HEK293 (cell line): Measurements from ENCODE around the gene TTLL1.

Experiments used
- CTCF ChIA-PET: fragments of 350-600 bp; formaldehyde crosslinking; extraction: SDS; loops from one replicate; lab custom pipeline; 2021; ENCODE audit warnings: antibody characterized with exemption; lab: Yijun Ruan, JAX
- POLR2A ChIA-PET: fragments of 300-600 bp; formaldehyde crosslinking; extraction: SDS; loops from one replicate; lab custom pipeline; 2020; ENCODE audit warnings: antibody characterized with exemption, inconsistent platforms; lab: Yijun Ruan, JAX
- H3K27ac ChIP-seq: fragments of 200-500 bp; sonication (Bioruptor generic); 2 replicates; pipeline ENCODE4 v1.5.1; 2014; ENCODE audit warnings: low read depth, low read length, control low read depth, inconsistent platforms; ENCODE audit errors: extremely low read depth
- H3K36me3 ChIP-seq, 2 experiments: fragments of 200-500 bp in 1 of 2; sonication (Bioruptor generic) in 1 of 2; 1 replicate in 1 of 2; 2 replicates in 1 of 2; pipeline ENCODE4 v1.5.1; 2014 to 2017; ENCODE audit warnings: inconsistent platforms in 2 of 2, low read length in 2 of 2; ENCODE audit not compliant: control insufficient read depth in 2 of 2, insufficient read depth in 1 of 2
- H3K4me1 ChIP-seq: fragments of 200-500 bp; sonication (Bioruptor generic); 2 replicates; pipeline ENCODE4 v1.5.1; 2014; ENCODE audit warnings: mild to moderate bottlenecking, low read length, inconsistent platforms; ENCODE audit not compliant: control insufficient read depth, insufficient read depth
- H3K4me3 ChIP-seq: 2 replicates; pipeline ENCODE4 v1.5.1; 2011; ENCODE audit warnings: low read depth, mild to moderate bottlenecking, control low read depth, low read length, moderate library complexity
- H3K9me3 ChIP-seq: fragments of 200-500 bp; sonication (Bioruptor generic); 2 replicates; pipeline ENCODE4 v1.5.1; 2014; ENCODE audit warnings: low read depth, low read length, inconsistent platforms; ENCODE audit not compliant: control insufficient read depth, insufficient read depth
- GLIS1 ChIP-seq: fragments of 450-650 bp; formaldehyde crosslinking; IDR thresholded peaks from 2 replicates; pipeline ENCODE4 v1.5.1; 2016; ENCODE audit warnings: missing biosample characterization, missing genetic modification characterization
- HOXA7 ChIP-seq: sonication (generic); formaldehyde crosslinking; IDR thresholded peaks from 2 replicates; pipeline ENCODE4 v1.8.1; 2022; ENCODE audit warnings: missing genetic modification reagents, borderline replicate concordance
- HOXD13 ChIP-seq: sonication (generic); formaldehyde crosslinking; IDR thresholded peaks from 2 replicates; pipeline ENCODE4 v1.8.0; 2022; ENCODE audit warnings: missing genetic modification reagents, borderline replicate concordance
- MEIS1 ChIP-seq: sonication (generic); formaldehyde crosslinking; IDR thresholded peaks from 2 replicates; pipeline ENCODE4 v1.8.1; 2022; ENCODE audit warnings: missing genetic modification reagents, mild to moderate bottlenecking, borderline replicate concordance
- PRDM1 ChIP-seq: fragments of 450-650 bp; formaldehyde crosslinking; IDR thresholded peaks from 2 replicates; pipeline ENCODE4; 2016; ENCODE audit warnings: missing biosample characterization, missing genetic modification characterization
- SCRT2 ChIP-seq: fragments of 450-650 bp; formaldehyde crosslinking; IDR thresholded peaks from 2 replicates; pipeline ENCODE4 v1.5.1; 2016; ENCODE audit warnings: missing biosample characterization, missing genetic modification characterization
- TRIM28 ChIP-seq: IDR thresholded peaks from 2 replicates; pipeline ENCODE4 v1.6.1; 2011; ENCODE audit warnings: low read length, control low read depth, borderline replicate concordance
- ZBTB8A ChIP-seq: fragments of 450-650 bp; formaldehyde crosslinking; IDR thresholded peaks from 2 replicates; pipeline ENCODE4 v1.5.1; 2016; ENCODE audit warnings: missing biosample characterization, missing genetic modification characterization
- ZFP69B ChIP-seq: fragments of 450-650 bp; formaldehyde crosslinking; IDR thresholded peaks from 2 replicates; pipeline ENCODE4 v1.5.1; 2016; ENCODE audit warnings: missing biosample characterization, missing genetic modification characterization
- ZNF175 ChIP-seq: fragments of 450-650 bp; formaldehyde crosslinking; IDR thresholded peaks from 2 replicates; pipeline ENCODE4 v1.5.1; 2016; ENCODE audit warnings: missing biosample characterization, missing genetic modification characterization
- ZNF266 ChIP-seq: fragments of 450-650 bp; formaldehyde crosslinking; IDR thresholded peaks from 2 replicates; pipeline ENCODE4 v1.5.1; 2016; ENCODE audit warnings: missing biosample characterization, missing genetic modification characterization, low read depth
- ZNF292 ChIP-seq: fragments of 450-650 bp; formaldehyde crosslinking; IDR thresholded peaks from 2 replicates; pipeline ENCODE4 v1.5.1; 2016; ENCODE audit warnings: low read depth, missing biosample characterization, missing genetic modification characterization, borderline replicate concordance
- ZNF555 ChIP-seq: fragments of 450-650 bp; formaldehyde crosslinking; conservative IDR thresholded peaks from 2 replicates; pipeline ENCODE4 v1.5.1; 2017; ENCODE audit warnings: missing biosample characterization, mild to moderate bottlenecking, missing genetic modification characterization, inconsistent platforms
- ZNF76 ChIP-seq: fragments of 450-650 bp; formaldehyde crosslinking; IDR thresholded peaks from 2 replicates; pipeline ENCODE4; 2016; ENCODE audit warnings: low read depth, missing biosample characterization, missing genetic modification characterization, borderline replicate concordance
- ZNF843 ChIP-seq: fragments of 450-650 bp; formaldehyde crosslinking; IDR thresholded peaks from 2 replicates; pipeline ENCODE4 v1.5.1; 2016; ENCODE audit warnings: missing biosample characterization, missing genetic modification characterization
- ZXDB ChIP-seq: fragments of 450-650 bp; formaldehyde crosslinking; IDR thresholded peaks from 2 replicates; pipeline ENCODE4 v1.5.1; 2016; ENCODE audit warnings: missing biosample characterization, missing genetic modification characterization
- TF ChIP-seq, protein P1 (sequence below): fragments of 450-650 bp; formaldehyde crosslinking; IDR thresholded peaks from 2 replicates; pipeline ENCODE4 v1.5.1; 2016; ENCODE audit warnings: missing biosample characterization, missing genetic modification characterization, borderline replicate concordance
- TF ChIP-seq, protein P2 (sequence below): fragments of 450-650 bp; formaldehyde crosslinking; IDR thresholded peaks from 2 replicates; pipeline ENCODE4 v1.5.1; 2016; ENCODE audit warnings: missing biosample characterization, missing genetic modification characterization
- TF ChIP-seq, protein P3 (sequence below): fragments of 450-650 bp; formaldehyde crosslinking; conservative IDR thresholded peaks from 2 replicates; pipeline ENCODE4 v1.5.1; 2016; ENCODE audit warnings: low read depth, missing biosample characterization, missing genetic modification characterization
- TF ChIP-seq, protein P4 (sequence below): fragments of 450-650 bp; formaldehyde crosslinking; IDR thresholded peaks from 2 replicates; pipeline ENCODE4; 2016; ENCODE audit warnings: missing biosample characterization, missing genetic modification characterization

TTLL1 gene

DNA sequence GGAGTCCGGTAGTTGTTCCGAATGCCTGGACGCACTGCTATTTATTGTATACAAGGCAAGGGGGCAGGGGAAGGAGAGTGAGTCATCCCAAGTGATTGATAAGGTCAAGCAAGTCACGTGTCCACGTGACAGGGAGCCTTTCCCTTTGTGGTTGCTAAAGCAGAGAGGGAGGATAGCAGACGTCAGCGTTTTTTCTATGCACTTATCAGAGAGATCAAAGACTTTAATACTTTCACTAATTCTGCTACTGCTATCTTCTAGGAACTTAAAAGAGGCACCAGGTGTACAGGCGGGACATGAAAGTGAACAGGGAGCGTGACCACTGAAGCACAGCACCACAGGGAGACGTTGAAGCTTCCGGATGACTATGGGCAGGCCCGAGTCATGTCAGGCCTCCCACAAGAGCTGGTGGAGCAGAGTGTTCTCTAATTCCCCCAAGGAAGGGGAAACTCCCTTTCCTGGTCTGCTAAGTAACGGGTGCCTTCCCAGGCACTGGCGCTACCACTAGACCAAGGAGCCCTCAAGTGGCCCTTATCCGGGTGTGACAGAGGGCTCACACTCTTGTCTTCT is 14.9 kb upstream of the TTLL1 start (continued):
- TF ChIP-seq, protein P1, sequence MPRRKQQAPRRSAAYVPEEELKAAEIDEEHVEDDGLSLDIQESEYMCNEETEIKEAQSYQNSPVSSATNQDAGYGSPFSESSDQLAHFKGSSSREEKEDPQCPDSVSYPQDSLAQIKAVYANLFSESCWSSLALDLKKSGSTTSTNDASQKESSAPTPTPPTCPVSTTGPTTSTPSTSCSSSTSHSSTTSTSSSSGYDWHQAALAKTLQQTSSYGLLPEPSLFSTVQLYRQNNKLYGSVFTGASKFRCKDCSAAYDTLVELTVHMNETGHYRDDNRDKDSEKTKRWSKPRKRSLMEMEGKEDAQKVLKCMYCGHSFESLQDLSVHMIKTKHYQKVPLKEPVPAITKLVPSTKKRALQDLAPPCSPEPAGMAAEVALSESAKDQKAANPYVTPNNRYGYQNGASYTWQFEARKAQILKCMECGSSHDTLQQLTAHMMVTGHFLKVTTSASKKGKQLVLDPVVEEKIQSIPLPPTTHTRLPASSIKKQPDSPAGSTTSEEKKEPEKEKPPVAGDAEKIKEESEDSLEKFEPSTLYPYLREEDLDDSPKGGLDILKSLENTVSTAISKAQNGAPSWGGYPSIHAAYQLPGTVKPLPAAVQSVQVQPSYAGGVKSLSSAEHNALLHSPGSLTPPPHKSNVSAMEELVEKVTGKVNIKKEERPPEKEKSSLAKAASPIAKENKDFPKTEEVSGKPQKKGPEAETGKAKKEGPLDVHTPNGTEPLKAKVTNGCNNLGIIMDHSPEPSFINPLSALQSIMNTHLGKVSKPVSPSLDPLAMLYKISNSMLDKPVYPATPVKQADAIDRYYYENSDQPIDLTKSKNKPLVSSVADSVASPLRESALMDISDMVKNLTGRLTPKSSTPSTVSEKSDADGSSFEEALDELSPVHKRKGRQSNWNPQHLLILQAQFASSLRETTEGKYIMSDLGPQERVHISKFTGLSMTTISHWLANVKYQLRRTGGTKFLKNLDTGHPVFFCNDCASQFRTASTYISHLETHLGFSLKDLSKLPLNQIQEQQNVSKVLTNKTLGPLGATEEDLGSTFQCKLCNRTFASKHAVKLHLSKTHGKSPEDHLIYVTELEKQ (tag by site-specific recombination): peak; percentile 71; the same call in 1 of the 2 replicates
- TF ChIP-seq ZBTB8A (tag by site-specific recombination) (peak; percentile 76), PRDM1 (tag by site-specific recombination) (peak; percentile 37; the same call in 1 of the 2 replicates)
- TF ChIP-seq, all 188 proteins: peak for 16; not testable (repeated sequence) for 172

DNA sequence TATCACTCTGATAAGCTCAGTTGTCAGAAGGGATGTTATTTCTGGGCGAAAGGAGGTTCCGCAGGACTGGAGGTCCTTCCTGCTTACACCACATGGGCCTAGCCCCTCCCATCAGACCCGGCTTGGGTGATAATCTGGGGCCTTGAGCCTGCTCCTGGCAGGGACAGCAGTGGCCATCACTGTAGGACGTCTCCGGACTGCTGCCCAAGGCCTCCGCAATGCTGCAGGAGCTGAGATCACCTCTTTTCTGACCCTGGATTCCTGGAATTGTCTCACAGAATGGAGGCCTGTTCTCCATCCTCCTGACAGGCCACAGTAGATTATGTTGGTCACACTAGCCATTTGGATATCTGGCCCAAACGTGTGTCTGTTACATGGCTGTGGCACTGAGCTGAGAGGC is 12.1 kb upstream of the TTLL1 start:
- POLR2A ChIA-PET: no interaction called here
- H3K9me3 ChIP-seq: no peaks in the 10 kb centered on the region
- CTCF ChIA-PET: interaction anchor here (1.2 kb wide), 1 partner anchor 11 kb away, joined by 3 read pairs; no protein-coding TSS in a partner anchor
- no peak for TF ChIP-seq TRIM28
- no peak for TF ChIP-seq ZNF266
- TF ChIP-seq ZNF555 (tag by site-specific recombination): no peak
- no peak for TF ChIP-seq ZXDB
- no peak for TF ChIP-seq ZNF843 (tag by site-specific recombination)
- no peak for TF ChIP-seq ZFP69B (tag by site-specific recombination)
- TF ChIP-seq, protein P2, sequence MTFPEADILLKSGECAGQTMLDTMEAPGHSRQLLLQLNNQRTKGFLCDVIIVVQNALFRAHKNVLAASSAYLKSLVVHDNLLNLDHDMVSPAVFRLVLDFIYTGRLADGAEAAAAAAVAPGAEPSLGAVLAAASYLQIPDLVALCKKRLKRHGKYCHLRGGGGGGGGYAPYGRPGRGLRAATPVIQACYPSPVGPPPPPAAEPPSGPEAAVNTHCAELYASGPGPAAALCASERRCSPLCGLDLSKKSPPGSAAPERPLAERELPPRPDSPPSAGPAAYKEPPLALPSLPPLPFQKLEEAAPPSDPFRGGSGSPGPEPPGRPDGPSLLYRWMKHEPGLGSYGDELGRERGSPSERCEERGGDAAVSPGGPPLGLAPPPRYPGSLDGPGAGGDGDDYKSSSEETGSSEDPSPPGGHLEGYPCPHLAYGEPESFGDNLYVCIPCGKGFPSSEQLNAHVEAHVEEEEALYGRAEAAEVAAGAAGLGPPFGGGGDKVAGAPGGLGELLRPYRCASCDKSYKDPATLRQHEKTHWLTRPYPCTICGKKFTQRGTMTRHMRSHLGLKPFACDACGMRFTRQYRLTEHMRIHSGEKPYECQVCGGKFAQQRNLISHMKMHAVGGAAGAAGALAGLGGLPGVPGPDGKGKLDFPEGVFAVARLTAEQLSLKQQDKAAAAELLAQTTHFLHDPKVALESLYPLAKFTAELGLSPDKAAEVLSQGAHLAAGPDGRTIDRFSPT (tag by site-specific recombination): no peak
- TF ChIP-seq GLIS1: no peak
- no peak for TF ChIP-seq ZNF76 (tag by site-specific recombination)
- TF ChIP-seq, protein P3, sequence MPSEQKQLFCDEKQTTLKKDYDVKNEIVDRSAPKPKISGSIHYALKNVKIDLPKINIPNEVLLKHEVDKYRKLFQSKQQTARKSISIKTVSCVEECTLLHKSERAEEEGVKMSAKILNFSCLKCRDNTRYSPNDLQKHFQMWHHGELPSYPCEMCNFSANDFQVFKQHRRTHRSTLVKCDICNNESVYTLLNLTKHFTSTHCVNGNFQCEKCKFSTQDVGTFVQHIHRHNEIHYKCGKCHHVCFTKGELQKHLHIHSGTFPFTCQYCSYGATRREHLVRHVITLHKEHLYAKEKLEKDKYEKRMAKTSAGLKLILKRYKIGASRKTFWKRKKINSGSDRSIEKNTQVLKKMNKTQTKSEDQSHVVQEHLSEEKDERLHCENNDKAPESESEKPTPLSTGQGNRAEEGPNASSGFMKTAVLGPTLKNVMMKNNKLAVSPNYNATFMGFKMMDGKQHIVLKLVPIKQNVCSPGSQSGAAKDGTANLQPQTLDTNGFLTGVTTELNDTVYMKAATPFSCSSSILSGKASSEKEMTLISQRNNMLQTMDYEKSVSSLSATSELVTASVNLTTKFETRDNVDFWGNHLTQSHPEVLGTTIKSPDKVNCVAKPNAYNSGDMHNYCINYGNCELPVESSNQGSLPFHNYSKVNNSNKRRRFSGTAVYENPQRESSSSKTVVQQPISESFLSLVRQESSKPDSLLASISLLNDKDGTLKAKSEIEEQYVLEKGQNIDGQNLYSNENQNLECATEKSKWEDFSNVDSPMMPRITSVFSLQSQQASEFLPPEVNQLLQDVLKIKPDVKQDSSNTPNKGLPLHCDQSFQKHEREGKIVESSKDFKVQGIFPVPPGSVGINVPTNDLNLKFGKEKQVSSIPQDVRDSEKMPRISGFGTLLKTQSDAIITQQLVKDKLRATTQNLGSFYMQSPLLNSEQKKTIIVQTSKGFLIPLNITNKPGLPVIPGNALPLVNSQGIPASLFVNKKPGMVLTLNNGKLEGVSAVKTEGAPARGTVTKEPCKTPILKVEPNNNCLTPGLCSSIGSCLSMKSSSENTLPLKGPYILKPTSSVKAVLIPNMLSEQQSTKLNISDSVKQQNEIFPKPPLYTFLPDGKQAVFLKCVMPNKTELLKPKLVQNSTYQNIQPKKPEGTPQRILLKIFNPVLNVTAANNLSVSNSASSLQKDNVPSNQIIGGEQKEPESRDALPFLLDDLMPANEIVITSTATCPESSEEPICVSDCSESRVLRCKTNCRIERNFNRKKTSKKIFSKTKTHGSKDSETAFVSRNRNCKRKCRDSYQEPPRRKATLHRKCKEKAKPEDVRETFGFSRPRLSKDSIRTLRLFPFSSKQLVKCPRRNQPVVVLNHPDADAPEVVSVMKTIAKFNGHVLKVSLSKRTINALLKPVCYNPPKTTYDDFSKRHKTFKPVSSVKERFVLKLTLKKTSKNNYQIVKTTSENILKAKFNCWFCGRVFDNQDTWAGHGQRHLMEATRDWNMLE: no peak
- TF ChIP-seq ZNF175 (tag by site-specific recombination): no peak
- TF ChIP-seq SCRT2: no peak
- TF ChIP-seq MEIS1: no peak
- TF ChIP-seq, protein P4, sequence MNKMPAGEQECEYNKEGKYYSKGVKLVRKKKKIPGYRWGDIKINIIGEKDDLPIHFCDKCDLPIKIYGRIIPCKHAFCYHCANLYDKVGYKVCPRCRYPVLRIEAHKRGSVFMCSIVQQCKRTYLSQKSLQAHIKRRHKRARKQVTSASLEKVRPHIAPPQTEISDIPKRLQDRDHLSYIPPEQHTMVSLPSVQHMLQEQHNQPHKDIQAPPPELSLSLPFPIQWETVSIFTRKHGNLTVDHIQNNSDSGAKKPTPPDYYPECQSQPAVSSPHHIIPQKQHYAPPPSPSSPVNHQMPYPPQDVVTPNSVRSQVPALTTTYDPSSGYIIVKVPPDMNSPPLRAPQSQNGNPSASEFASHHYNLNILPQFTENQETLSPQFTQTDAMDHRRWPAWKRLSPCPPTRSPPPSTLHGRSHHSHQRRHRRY (tag by site-specific recombination): no peak
- TF ChIP-seq ZNF292 (tag by site-specific recombination): no peak
- no peak for TF ChIP-seq HOXA7 (CRISPR knock-in tag)
- TF ChIP-seq, protein P1 (tag by site-specific recombination): no peak
- TF ChIP-seq HOXD13 (CRISPR knock-in tag): no peak

More for the DNA sequence above, 12.1 kb upstream of the TTLL1 start:
- no peak overlapping the region for H3K4me3 ChIP-seq
- H3K27ac ChIP-seq: no peak overlapping the region
- H3K36me3 ChIP-seq: no peaks in the 10 kb centered on the region
- no peaks in the 10 kb centered on the region for H3K4me1 ChIP-seq
